AG10803 (cell line): ENCODE data around the gene DSCAML1.

Source experiments
- DNase-seq: peaks from one replicate; pipeline ENCODE4 v3.0.0; 2010; ENCODE audit warnings: low read depth
- H3K4me3 ChIP-seq: 2 replicates; pipeline ENCODE4 v1.5.1; 2011; ENCODE audit warnings: mild to moderate bottlenecking, low read length, control low read depth
- TF ChIP-seq, protein P1 (sequence below): conservative IDR thresholded peaks from 2 replicates; pipeline ENCODE4 v1.5.1; 2011; ENCODE audit warnings: mild to moderate bottlenecking, low read length, control low read depth, inconsistent platforms

Gene DSCAML1

DNA sequence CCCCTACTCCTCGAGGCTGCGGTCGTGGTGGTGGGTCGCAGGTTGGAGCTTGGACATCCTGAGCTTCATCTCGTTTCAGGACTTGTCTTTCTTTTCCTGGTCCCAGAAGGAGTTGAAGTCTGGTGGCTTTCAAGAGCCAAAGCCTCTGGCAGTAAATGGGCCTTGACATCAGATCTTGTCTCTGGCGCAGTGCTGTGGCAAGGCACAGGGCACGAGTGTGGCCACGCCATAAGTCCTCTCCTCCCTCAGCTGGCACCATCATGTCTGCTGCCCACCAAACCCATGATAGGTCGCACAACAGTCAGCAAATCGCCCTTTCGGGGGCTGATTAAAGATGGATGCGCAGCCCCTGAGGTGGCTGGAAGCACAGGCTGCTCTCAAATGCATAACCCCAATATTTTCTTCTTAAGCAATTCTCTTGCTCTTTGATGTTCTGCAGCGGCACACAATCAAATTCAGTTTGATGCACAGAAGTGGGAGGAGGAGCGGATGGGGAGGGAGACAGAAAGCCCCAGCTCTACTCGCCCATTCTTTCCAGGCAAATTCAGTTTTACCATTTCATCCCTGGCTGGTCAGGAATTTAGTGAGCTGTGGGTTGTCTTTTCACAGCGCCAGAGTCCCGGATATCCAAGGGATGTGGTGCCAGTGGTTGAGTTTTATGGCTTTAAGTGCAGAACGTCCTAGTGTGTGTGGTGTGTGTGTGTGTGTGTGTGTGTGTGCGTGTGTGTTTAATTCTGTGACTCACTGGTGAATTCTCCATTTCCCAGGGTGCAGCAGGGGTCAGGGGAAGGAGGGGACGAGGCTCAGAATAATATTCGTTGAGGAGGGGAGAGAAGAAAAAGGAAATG lies 162.0 kb downstream of the DSCAML1 start:
- TF ChIP-seq, protein P1, sequence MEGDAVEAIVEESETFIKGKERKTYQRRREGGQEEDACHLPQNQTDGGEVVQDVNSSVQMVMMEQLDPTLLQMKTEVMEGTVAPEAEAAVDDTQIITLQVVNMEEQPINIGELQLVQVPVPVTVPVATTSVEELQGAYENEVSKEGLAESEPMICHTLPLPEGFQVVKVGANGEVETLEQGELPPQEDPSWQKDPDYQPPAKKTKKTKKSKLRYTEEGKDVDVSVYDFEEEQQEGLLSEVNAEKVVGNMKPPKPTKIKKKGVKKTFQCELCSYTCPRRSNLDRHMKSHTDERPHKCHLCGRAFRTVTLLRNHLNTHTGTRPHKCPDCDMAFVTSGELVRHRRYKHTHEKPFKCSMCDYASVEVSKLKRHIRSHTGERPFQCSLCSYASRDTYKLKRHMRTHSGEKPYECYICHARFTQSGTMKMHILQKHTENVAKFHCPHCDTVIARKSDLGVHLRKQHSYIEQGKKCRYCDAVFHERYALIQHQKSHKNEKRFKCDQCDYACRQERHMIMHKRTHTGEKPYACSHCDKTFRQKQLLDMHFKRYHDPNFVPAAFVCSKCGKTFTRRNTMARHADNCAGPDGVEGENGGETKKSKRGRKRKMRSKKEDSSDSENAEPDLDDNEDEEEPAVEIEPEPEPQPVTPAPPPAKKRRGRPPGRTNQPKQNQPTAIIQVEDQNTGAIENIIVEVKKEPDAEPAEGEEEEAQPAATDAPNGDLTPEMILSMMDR: no peak
- H3K4me3 ChIP-seq: no peak overlapping the region
- peak; percentile 0 for DNase-seq

DNA sequence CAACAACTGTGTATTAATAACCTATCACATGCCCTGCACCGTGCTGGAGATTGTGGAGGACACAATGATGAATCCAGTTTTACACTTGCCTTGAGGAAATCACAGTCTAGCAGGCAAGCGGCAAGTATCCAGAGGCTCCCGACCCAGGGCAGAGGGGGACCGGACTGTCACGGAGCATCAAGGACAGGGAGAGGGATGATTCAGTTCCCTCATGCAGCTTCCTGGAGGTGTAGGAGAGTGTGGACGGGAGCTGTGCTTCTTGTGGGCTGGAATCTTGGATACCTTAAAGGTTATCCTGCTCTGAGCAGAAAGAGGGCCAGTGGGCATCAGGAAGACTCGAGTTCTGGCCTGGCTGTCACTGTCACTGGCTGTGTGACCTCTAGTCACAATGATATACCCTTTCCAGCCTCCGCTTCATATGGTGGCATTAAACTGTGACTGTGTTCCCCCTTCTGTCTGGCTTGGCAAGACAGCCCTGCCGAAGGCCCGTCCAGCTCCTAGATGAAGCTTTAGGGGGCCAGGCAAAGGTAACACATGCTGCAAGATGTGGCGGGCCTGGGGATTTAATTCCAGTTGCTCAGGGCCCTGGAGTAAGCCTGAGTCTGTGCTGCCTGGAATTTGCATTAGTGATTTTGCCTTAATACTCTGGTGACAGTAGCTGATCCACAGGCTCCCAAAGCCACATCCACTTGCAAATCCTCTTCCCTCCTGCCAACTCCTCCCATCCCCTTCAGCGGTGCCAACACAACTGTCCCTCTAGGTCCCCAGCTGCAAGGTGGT lies 162.8 kb downstream of the DSCAML1 start:
- TF ChIP-seq, protein P1: no peak
- H3K4me3 ChIP-seq: no peak overlapping the region
- no peak for DNase-seq

DNA sequence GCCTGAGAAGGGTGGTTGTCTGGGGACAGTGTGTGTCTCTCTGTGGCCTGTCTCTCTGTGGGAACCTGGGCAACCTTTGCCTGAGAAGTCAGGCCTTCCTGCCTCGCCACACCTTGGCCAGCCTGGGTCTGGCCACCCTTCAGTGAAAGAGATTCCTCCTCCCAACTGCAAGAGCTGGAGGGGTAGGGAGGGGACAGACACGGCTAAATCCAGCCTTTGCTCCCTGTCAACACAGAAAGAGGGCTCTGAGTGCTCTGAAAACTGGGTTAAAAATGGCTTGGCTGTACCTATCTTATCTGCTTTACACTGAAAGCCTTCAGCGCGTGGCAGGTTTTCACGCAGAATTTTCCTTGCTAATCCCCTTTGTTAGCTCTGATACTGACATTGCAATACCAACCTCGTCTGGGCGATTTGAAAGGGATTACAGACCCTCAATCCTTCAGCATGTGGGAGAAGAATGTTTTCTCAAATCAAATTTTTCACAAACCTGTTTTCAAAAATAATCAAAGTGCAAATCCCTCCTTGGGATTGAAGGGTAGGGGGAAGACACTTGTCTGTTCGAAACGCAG lies 163.7 kb downstream of the DSCAML1 start:
- TF ChIP-seq, protein P1: no peak
- H3K4me3 ChIP-seq: no peak overlapping the region
- DNase-seq: no peak

DNA sequence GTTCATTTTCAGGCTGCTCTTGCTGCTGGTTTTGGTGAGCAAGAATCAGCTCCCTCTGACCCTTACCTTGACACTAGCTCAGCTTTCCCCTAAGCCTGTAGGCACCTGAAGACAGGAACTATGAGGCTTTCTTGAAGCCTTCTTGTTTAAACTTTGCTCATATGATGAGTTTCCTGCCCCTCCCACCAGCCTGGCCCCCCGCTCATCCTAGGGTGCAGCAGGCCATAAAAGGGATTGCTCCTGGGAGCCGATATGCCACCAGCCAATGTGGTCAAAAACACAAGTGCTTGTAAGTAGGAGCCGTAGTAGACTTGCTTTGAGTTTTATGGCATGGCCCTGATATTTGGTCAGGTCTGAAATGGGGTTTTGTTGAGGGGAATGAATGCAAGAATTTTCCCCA lies 164.7 kb downstream of the DSCAML1 start:
- TF ChIP-seq, protein P1: no peak
- DNase-seq: no peak

DNA sequence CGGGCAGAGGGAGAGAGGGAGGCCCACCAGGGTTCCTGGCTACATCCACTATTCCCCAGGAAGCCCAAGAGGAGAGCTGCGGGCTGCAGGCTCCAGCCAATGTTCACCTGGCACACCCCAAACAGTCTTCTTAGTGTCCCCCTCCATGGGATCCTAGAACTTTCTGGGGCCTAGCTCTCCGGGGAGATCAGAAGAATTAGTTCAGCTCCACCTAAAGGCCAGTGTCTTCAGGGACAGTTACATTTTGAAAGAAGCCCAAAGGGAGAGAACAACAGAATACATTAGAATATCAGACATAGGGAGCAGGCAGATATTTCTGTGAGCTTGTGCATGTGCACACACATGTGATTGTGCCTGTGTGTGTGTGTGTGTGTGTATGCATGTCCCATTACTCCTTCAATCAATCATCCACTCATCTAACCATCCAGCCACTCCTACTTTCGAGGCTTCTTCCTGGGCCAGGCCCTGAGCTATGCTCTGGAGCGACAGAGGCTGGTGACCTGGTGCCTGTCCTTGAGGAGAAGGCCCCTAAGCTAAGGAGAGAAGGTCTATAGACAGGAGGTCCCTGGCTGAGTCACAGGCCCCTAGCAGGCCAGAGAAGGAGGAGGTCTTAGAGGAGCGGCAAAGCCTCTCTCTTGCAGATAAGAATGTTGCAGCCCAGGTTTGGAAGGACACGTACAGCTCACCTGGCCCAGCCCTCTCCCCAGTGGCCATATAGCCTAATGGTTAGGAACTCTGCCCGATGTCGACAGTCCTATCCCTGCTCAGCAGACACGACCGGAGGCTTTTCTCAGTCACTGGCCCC lies 165.5 kb downstream of the DSCAML1 start:
- no peak overlapping the region for H3K4me3 ChIP-seq
- TF ChIP-seq, protein P1: no peak; the same call in 1 of the 2 replicates
- DNase-seq: no peak

More for the DNA sequence above, 164.7 kb downstream of the DSCAML1 start:
- no peak overlapping the region for H3K4me3 ChIP-seq

DNA sequence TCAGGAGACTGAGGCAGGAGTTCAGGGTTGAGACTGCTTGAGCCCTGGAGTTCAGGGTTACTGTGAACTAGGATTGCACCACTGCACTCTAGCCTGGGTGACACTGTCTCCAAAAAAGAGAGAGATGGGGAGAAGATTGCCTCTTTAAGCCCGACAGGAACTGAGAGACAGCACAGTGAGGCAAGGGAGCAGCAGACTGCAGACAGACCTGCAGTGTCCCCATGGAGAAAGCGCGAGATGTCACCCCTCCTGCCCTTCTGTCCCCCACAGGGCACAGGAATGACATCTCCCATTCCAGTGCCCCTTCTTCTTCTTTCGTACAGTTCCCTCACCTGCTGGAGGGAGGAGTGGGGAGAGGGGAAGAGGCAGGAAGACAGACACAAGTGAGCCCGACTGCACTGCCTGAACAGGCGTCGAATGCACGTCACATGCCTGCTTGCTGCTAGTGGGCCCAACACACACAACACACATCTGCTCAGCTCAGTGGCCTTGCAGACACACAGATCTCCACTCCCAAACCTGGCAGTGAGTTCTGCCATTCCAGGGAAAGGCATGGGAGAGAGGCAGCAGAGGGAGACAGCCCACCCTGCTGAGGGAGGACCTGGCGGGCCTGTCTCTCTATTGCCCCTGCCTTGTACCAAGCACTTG lies 167.0 kb downstream of the DSCAML1 start:
- TF ChIP-seq, protein P1: no peak
- DNase-seq: no peak
- no peak overlapping the region for H3K4me3 ChIP-seq
